Activated T-cell treated with anti-CD3 and anti-CD28 coated beads, Interleukin-2, amount 50 U/mL, for 72 hours (primary cell): ENCODE data around the gene TRA2A. TPM values are rescaled to one million over a fixed set of nuclear protein-coding genes. Genes with fewer than 3 reads are reported as not detected.

Experiments used
- ATAC-seq, 2 donors: fragments of 150-1000 bp; cut with Tn5 transposase; replicated peaks in 1 of 2; 2 replicates each; pipeline ENCODE4 v1.10.0; 2021; ENCODE audit warnings: moderate library complexity in 2 of 2, mild to moderate bottlenecking in 1 of 2
- DNase-seq, 2 donors: peaks; one replicate each; pipeline ENCODE4 v3.0.0; 2021 to 2022; ENCODE audit warnings: mixed read lengths in 1 of 2
- H3K27ac Mint-ChIP-seq: one replicate; pipeline ENCODE4 v1.8.0; 2022; ENCODE audit warnings: mild to moderate bottlenecking, moderate library complexity, mixed read lengths
- H3K27me3 Mint-ChIP-seq: one replicate; pipeline ENCODE4 v1.8.0; 2022; ENCODE audit warnings: low read depth, mixed read lengths
- H3K36me3 Mint-ChIP-seq, 2 donors: one replicate each; pipeline ENCODE4 v1.8.0; 2022; ENCODE audit warnings: mixed read lengths in 2 of 2, mild to moderate bottlenecking in 1 of 2; ENCODE audit not compliant: insufficient read depth in 2 of 2
- H3K4me1 Mint-ChIP-seq: one replicate; pipeline ENCODE4 v1.8.0; 2022; ENCODE audit warnings: low read depth, mixed read lengths
- H3K4me3 Mint-ChIP-seq, 2 donors: one replicate each; pipeline ENCODE4 v1.8.0; 2022; ENCODE audit warnings: mild to moderate bottlenecking in 2 of 2, mixed read lengths in 2 of 2, moderate library complexity in 2 of 2
- H3K9me3 Mint-ChIP-seq, 2 donors: one replicate each; pipeline ENCODE4 v1.8.0; 2022; ENCODE audit warnings: mixed read lengths in 2 of 2
- total RNA-seq, 2 donors: library from RNA; stranded (reverse); gene quantifications; one replicate each; pipeline ENCODE4 v1.2.3, GENCODE V29; 2022

The TRA2A gene
- total RNA-seq, 2 donors from 2014 or later = 96.8 to 97.3 TPM

GRCh38 chr7:23458044-23458443, 73.7 kb downstream of the TRA2A start:
- H3K4me3 Mint-ChIP-seq = no peak overlapping the region
- H3K36me3 Mint-ChIP-seq = no peaks in the 10 kb centered on the region
- H3K9me3 Mint-ChIP-seq = no peaks in the 10 kb centered on the region
- no peak for ATAC-seq
- H3K27me3 Mint-ChIP-seq = peaks cover 68% of the 10 kb centered on the region
- no peak for DNase-seq
- H3K4me1 Mint-ChIP-seq = peaks cover 3% of the 10 kb centered on the region
- H3K27ac Mint-ChIP-seq = no peak overlapping the region

- no peak for ATAC-seq
- no peaks in the 10 kb centered on the region for H3K4me1 Mint-ChIP-seq
- H3K27me3 Mint-ChIP-seq = peaks cover 48% of the 10 kb centered on the region
- no peak overlapping the region for H3K4me3 Mint-ChIP-seq
- H3K27ac Mint-ChIP-seq = no peak overlapping the region
- no peak for DNase-seq
- H3K9me3 Mint-ChIP-seq = no peaks in the 10 kb centered on the region
- no peaks in the 10 kb centered on the region for H3K36me3 Mint-ChIP-seq
Observed at GRCh38 chr7:23456093-23456492, 75.7 kb downstream of the TRA2A start.

GRCh38 chr7:23454881-23455526, 76.8 kb downstream of the TRA2A start:
- H3K4me1 Mint-ChIP-seq = no peaks in the 10 kb centered on the region
- H3K36me3 Mint-ChIP-seq = no peaks in the 10 kb centered on the region
- no peak for ATAC-seq

More at GRCh38 chr7:23454881-23455526, 76.8 kb downstream of the TRA2A start:
- no peak for DNase-seq
- no peak overlapping the region for H3K27ac Mint-ChIP-seq
- no peaks in the 10 kb centered on the region for H3K9me3 Mint-ChIP-seq
- H3K27me3 Mint-ChIP-seq = peaks cover 39% of the 10 kb centered on the region
- H3K4me3 Mint-ChIP-seq = no peak overlapping the region

Other genes starting within 250 kb of the TRA2A start
- 10 to 100 TPM; 62.6 to 63.8 TPM for gene MALSU1, start 232.6 kb downstream of the TRA2A start, total RNA-seq
- 1 to 10 TPM; 2.0 to 2.6 TPM for gene IGF2BP3, start 61.5 kb downstream of the TRA2A start, total RNA-seq
- 1 to 10 TPM; 7.9 to 8.6 TPM for gene CCDC126, start 65.4 kb upstream of the TRA2A start, total RNA-seq
- gene FAM221A, start 148.2 kb upstream of the TRA2A start, total RNA-seq = 10 to 100 TPM in 1 of 2 donors, 1 to 10 TPM in 1; 8.0 to 10.1 TPM
- gene STK31, start 178.2 kb upstream of the TRA2A start, total RNA-seq = 1 to 10 TPM in 1 of 2 donors, not detected in 1; 1.3 TPM